Lower lobe of right lung (tissue), 2 donors: ENCODE data around the gene MYPOP. TPM values are rescaled to one million over a fixed set of nuclear protein-coding genes. Genes with fewer than 3 reads are reported as not detected.
A peak's percentile ranks its signal among the peaks of the same experiment; 100 is the strongest.

Source experiments
- ATAC-seq, 2 donors: fragments of 200-7000 bp; cut with Tn5 transposase; one replicate each; pipeline ENCODE4 v1.9.1; 2020 to 2022; ENCODE audit warnings: mild to moderate bottlenecking in 2 of 2, moderate library complexity in 2 of 2
- DNase-seq: peaks from one replicate; pipeline ENCODE4 v3.0.0-alpha.2; 2020
- H3K27ac ChIP-seq: fragments of 200-600 bp; one replicate; pipeline ENCODE4 v1.8.0; 2022
- H3K27me3 ChIP-seq: fragments of 200-600 bp; one replicate; pipeline ENCODE4 v1.8.0; 2022; ENCODE audit warnings: low read depth
- H3K36me3 ChIP-seq: fragments of 200-600 bp; one replicate; pipeline ENCODE4 v1.8.0; 2022; ENCODE audit warnings: mild to moderate bottlenecking
- H3K4me1 ChIP-seq: fragments of 200-600 bp; one replicate; pipeline ENCODE4 v1.8.0; 2022
- H3K4me3 ChIP-seq: fragments of 200-600 bp; one replicate; pipeline ENCODE4 v1.8.0; 2022; ENCODE audit warnings: mild to moderate bottlenecking
- H3K9me3 ChIP-seq: fragments of 200-600 bp; one replicate; pipeline ENCODE4 v1.8.0; 2022
- CTCF ChIP-seq: fragments of 200-600 bp; IDR thresholded peaks from one replicate; pipeline ENCODE4 v1.8.0; 2022; ENCODE audit warnings: antibody characterized with exemption, mild to moderate bottlenecking
- intact Hi-C: fragments of 100-400 bp; cut with DNase I; formaldehyde crosslinking; loops from one replicate; pipeline ENCODE4 v1.11.0; 2022
- total RNA-seq: library from RNA; stranded (reverse); fragmentation: NEBNext Ultra II Directional; extraction: Animal tissue kit (Norgen Biotek cat#: 25700); gene quantifications from one replicate; pipeline ENCODE4 v1.2.1, GENCODE V29; 2021
- donor health status: DM: no; HTN: yes; CAD: no; lungs with severe emphysema.

Gene MYPOP
- total RNA-seq, 1 donor from 2014 or later = 7.5 TPM

GRCh38 chr19:45881082-45881908 lies 21.1 kb downstream of the MYPOP start:
- Histone ChIP-seq H3K4me1 (peaks cover 47% of the 10 kb centered on the region), H3K27ac (peak overlapping the region; percentile 63), H3K27me3 (peaks cover 8% of the 10 kb centered on the region), H3K9me3 (no peaks in the 10 kb centered on the region), H3K4me3 (no peak overlapping the region), H3K36me3 (peaks cover 10% of the 10 kb centered on the region)
- ATAC-seq (no peak), DNase-seq (no peak)
- no peak for TF ChIP-seq CTCF
- intact Hi-C loops = no loop called here

- Histone ChIP-seq H3K27ac (no peak overlapping the region), H3K4me3 (no peak overlapping the region), H3K27me3 (peaks cover 8% of the 10 kb centered on the region), H3K4me1 (peaks cover 39% of the 10 kb centered on the region), H3K9me3 (no peaks in the 10 kb centered on the region), H3K36me3 (peaks cover 10% of the 10 kb centered on the region)
- ATAC-seq = no peak
- intact Hi-C loops = no loop called here
- TF ChIP-seq CTCF = no peak
- no peak for DNase-seq
Observed at GRCh38 chr19:45879971-45880370, 22.4 kb downstream of the MYPOP start.

GRCh38 chr19:45879055-45879454 lies 23.4 kb downstream of the MYPOP start:
- Histone ChIP-seq H3K36me3 (peaks cover 5% of the 10 kb centered on the region), H3K9me3 (no peaks in the 10 kb centered on the region), H3K27me3 (peaks cover 8% of the 10 kb centered on the region), H3K27ac (no peak overlapping the region), H3K4me3 (no peak overlapping the region), H3K4me1 (peaks cover 30% of the 10 kb centered on the region)
- DNase-seq (no peak), ATAC-seq (no peak)
- TF ChIP-seq CTCF = no peak
- intact Hi-C loops = no loop called here

- intact Hi-C loops = no loop called here
- Histone ChIP-seq H3K4me1 (peaks cover 21% of the 10 kb centered on the region), H3K27me3 (peaks cover 8% of the 10 kb centered on the region), H3K27ac (peak overlapping the region; percentile 18), H3K9me3 (no peaks in the 10 kb centered on the region), H3K36me3 (no peaks in the 10 kb centered on the region), H3K4me3 (no peak overlapping the region)
- DNase-seq = no peak
- peak; percentile 54 to 58 for ATAC-seq
- TF ChIP-seq CTCF = no peak
Observed at GRCh38 chr19:45878043-45878794, 24.2 kb downstream of the MYPOP start.

GRCh38 chr19:45876411-45877197 lies 25.8 kb downstream of the MYPOP start:
- H3K9me3 ChIP-seq = no peaks in the 10 kb centered on the region
- H3K36me3 ChIP-seq = no peaks in the 10 kb centered on the region
- H3K4me1 ChIP-seq = peaks cover 7% of the 10 kb centered on the region
- ATAC-seq = peak; percentile 60 to 82
- intact Hi-C loops = no loop called here
- no peak for TF ChIP-seq CTCF
- no peak for DNase-seq
- H3K27ac ChIP-seq = peak overlapping the region; percentile 74
- H3K27me3 ChIP-seq = peaks cover 8% of the 10 kb centered on the region
- H3K4me3 ChIP-seq = peak overlapping the region; percentile 39
